ENCODE results near the gene GSTM3. TPM values are rescaled to one million over a fixed set of nuclear protein-coding genes. Genes with fewer than 3 reads are reported as not detected.

The GSTM3 gene
- total and polyA plus RNA-seq, 2 of the 13 experiments (the other 11 are each of a cell fraction or from before 2014, with no cell fraction given), result 127 to 142 TPM

GRCh38 chr1:109739738-109740614, 862 bp downstream of the GSTM3 start (continued):
- TF ChIP-seq ZBTB49 (CRISPR knock-in tag; IDR thresholded peaks at IDR 0.05; ENCODE audit: borderline replicate concordance) (no peak), PRDM15 (CRISPR knock-in tag; IDR thresholded peaks at IDR 0.05) (no peak), HIVEP1 (CRISPR knock-in tag; IDR thresholded peaks at IDR 0.05) (no peak), MAFK (conservative IDR thresholded peaks at IDR 0.05 in 1 of 2, IDR thresholded peaks at IDR 0.05 in 1 of 2; ENCODE audit: low read length in 2 of 2) (no peak), SP2 (CRISPR knock-in tag; IDR thresholded peaks at IDR 0.05) (no peak), E2F5 (CRISPR knock-in tag; conservative IDR thresholded peaks at IDR 0.05) (no peak), NFE2L1 (CRISPR knock-in tag; IDR thresholded peaks at IDR 0.05; ENCODE audit: borderline replicate concordance) (no peak), MTA1 (CRISPR knock-in tag; IDR thresholded peaks at IDR 0.05; ENCODE audit: borderline replicate concordance) (peak; percentile 46), ELF1 (CRISPR knock-in tag; IDR thresholded peaks at IDR 0.05) (no peak), FOXP4 (CRISPR knock-in tag; IDR thresholded peaks at IDR 0.05) (no peak), SCMH1 (CRISPR knock-in tag; IDR thresholded peaks at IDR 0.05; ENCODE audit: borderline replicate concordance) (no peak), SALL2 (CRISPR knock-in tag; IDR thresholded peaks at IDR 0.05) (no peak; the same call in 1 of the 2 replicates), ZNF260 (CRISPR knock-in tag; IDR thresholded peaks at IDR 0.05; ENCODE audit: borderline replicate concordance, low read depth) (no peak)

Measured in HepG2 (cell line).